GDM1 (cell line): Measurements from ENCODE around the gene CERCAM.
"Not testable (repeated sequence)": the region's sequence is repeated elsewhere in the genome, so short reads cannot be mapped to it uniquely, and the experiment has no call there.

ENCODE experiments used
- DNase-seq: peaks from one replicate; lab custom pipeline; 2025; lab: John Stamatoyannopoulos, UW

Gene CERCAM

DNA sequence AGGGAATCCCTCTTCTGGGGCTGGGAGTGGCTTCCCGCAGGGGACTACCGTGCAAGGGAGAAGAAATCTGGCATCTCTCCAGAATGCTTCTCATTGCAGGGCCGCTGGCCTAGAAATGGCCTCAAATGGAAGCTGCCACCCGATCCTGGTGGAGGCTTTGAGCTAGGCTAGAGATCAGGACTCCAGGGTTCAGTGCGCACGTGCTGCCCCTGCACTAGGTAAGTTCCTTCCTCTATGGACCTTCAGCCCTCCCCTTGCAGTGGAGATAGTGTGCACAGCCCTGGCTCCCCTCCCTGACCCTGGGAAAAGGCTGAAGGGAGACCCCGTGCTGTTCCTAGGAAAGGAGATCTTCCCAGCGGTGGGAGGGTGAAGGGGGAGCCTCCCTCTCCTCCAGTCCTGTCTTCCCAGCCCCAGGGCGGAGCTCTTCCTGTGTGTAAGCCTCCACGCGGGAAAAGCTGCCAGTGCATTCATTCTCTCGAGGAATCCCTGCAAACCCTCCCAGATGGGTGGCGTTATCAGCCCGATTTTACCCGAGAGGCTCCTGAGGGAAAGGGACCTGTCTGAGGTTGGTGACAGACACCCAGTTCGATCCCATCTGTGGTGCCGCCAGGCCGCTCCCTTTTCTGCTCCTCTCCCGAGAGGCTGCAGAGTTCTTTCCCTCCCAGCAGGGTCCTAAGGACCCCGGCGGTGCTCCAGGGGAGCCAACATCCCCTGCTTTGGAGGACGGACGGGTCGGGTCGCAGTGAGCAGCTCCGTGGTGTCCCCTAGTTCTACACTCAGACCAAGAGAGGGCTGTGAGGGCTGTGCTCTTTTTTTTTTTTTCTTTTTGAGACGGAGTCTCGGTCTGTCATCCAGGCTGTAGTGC lies 1.4 kb upstream of the CERCAM start:
- DNase-seq = no peak

DNA sequence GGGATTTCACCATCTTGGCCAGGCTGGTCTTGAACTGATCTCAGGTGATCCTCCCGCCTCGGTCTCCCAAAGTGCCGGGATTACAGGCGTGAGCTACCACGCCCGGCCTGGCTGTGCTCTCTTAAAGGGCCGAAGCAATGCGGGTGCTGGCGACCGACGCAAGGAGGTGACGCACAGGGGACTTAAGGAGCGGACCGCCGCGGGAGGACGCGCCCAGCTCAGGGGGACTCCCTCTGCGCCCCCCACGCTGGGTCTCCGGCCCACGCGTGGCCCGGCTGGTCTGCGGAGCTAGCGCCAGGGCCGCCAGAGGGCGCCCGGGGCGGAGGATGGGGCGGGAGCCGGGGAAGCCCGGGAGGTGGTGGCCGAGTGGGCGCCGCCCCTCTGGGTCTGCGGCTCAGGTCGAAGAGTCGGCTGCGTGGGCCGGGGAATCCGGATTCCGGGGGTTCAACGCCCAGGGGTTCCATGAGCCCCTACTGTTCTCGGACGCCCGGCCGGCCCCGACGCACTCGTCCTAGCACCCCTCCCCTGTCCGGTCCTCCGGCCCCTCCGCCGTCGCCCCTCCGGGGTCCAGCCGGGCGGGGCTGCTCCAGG lies 502 bp upstream of the CERCAM start:
- DNase-seq = peak; percentile 56

DNA sequence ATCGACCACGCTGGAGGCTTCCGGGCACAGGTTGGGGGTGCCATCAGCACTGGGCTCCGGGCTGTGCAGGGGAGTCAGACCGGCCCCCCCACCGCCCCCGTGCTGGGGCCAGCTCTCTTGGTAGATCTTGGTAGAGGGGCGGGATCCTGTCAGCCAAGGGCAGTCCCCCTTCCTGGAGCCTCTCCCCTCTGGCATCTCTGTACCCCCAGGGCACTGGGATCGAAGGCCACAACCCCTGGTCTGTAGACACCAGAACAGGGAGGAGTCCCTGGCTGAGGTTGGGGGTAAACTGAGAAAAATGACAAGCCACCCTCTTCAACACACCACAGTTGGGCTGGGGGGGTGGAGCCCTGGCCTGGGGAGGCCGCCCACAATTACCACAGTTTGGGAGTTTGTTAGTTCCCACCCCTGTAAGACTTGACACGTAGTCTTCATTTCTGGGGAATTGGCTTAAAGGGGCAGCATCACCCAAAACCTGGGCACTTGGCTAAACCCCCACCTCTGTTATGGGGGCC lies 882 bp downstream of the CERCAM start:
- no peak for DNase-seq

DNA sequence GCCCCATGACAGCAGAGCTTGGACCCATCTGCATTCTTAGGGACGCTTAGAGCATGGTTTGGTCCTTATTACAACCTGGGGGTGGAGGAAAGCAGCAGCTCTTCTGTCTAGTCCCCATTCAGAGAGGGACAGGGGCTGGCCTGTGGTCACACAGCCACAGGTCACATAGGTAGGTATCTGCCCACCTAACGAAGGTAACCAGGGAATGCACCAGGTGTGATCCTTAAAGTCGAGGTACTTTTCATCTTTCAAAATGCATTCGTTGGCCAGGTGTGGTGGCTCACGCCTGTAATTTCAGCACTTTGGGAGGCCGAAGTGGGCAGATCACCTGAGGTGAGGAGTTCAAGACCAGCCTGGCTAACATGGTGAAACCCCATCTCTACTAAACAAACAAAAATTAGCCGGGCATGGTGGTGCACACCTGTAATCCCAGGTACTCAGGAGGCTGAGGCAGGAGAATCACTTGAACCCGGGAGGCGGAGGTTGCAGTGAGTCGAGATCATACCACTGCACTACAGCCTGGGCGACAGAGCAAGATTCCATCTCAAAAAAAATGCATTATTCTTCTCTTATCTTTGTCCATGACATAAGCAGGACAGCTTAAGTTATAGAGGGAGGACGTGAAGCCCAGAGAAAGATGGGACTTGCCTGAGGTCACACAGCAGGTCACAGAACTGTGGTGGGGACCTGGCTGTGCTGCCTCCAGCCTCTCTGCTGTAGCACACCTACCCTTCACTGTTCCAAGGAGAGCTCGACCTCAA lies 1.5 kb downstream of the CERCAM start:
- DNase-seq = not testable (repeated sequence)

DNA sequence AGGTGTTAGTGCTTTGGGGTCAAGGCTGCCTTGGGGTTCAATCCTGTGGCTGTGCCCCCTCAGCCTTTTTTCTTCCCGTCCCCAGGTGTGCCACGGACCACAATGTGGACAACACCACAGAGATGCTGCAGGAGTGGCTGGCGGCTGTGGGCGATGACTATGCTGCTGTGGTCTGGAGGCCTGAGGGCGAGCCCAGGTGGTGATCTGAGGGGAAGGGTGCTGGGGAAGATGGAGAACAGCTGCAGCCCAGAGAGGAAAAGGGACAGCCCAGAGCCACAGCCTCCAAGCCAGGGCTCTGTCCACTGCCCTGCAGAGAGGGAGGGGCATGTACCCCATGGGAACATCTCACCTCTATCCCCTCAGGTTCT lies 2.1 kb downstream of the CERCAM start:
- no peak for DNase-seq

DNA sequence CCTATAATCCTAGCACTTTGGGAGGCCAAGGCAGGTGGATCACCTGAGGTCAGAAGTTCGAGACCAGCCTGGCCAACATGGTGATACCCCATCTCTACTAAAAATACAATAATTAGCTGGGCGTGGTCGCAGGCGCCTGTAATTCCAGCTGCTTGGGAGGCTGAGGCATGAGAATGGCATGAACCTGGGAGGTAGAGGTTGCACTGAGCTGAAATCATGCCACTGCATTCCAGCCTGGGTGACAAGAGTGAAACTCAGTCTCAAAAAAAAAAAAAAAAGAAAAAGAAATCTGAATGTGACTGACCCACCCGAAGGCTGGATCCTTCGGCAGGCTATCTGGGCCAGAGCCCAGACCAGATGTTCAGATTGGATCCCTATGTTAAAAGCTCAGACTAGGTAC lies 2.7 kb downstream of the CERCAM start:
- DNase-seq = not testable (repeated sequence)

DNA sequence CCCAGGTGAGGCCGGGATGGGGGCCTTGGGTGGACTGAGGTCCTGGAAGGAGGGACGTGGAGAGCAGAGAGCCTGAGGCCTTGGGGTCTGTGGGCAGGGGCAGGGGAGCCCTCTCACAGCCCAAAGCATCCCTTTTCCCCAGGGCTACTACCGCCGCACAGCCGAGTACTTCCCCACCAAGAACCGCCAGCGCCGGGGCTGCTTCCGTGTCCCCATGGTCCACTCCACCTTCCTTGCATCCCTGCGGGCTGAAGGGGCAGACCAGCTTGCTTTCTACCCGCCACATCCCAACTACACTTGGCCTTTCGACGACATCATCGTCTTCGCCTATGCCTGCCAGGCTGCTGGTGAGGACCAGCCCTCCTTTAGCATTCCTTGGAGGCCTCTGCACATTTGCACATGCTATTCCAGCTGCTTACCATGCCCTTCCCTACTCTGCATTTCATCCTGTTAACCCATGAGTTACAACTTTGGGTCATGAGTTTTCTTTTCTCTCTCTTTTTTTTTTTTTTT lies 3.7 kb downstream of the CERCAM start:
- DNase-seq = no peak

DNA sequence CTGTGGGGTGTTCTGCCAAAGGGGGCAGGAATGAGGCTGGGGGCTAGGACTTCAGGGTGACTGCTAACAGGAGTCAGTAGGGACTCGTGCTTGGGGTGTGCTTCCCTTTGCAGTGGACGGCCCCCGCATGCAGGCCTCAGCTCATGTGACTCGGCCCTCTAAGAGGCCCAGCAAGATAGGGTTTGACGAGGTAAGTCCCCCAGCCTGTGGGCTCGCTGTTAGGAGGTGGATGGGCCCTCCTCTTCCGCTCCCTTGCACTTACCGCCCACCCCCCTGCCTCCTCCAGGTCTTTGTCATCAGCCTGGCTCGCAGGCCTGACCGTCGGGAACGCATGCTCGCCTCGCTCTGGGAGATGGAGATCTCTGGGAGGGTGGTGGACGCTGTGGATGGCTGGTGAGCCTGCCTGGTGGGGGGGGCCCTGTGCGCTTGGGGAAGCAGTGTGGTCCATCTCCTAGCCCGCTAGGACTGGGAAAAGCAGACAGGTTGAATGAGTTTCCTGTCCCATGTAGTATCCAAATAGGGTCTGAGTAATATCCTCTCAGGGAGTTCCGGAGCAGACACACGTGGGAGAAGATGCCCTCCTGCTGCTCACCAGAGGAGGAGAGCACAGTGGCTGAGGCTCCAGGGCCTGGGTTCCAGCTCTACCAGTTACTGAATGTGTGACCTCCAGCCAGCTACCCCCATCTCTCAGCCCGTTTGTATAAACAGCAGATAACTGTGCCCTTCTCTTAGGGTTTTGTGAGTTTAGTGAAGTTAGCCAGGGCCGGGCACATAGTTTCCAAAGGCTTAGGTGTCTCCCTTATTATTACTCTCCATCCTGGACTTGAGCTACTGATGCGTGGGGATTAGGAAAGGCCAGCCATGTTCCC lies 8.2 kb downstream of the CERCAM start:
- no peak for DNase-seq

DNA sequence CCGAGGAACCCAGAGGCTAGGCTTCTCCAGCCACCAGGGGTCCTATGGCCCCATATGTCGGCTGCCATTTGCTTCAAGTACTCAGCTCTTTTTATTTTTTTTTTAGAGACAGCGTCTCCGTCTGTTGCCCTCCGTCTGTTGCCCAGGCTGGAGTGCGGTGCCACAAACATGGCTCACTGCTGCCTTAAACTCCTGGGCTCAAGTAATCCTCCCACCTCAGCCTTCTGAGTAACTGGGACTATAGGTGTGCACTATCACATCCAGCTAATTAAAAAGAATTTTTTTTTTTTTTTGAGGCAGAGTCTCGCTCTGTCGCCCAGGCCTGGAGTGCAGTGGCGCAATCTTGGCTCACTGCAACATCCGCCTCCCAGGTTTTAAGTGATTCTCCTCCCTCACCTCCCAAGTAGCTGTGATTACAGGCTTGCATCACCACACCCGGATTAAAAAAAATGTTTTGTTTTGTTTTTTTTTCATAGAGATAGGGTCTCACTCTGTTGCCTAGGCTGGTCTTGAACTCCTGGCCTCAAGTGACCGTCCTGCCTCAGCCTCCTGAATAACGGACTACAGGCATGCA lies 8.9 kb downstream of the CERCAM start:
- DNase-seq = no peak

DNA sequence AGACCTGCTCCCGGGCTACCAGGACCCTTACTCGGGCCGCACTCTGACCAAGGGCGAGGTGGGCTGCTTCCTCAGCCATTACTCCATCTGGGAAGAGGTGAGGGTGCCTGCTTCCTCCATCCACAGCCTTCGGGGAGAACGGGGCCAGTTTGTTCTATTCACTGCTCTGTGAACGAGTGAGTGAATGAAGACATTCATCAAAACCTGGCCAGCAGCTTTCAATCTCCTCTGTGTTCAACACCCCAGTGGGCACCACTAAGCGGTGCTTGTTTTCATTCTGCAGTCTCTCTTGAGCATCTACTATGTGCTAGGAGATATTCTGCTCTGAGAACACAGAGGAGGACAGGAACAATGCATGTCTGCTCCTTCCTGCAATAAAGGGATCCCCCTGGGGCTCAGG lies 10.6 kb downstream of the CERCAM start:
- no peak for DNase-seq

DNA sequence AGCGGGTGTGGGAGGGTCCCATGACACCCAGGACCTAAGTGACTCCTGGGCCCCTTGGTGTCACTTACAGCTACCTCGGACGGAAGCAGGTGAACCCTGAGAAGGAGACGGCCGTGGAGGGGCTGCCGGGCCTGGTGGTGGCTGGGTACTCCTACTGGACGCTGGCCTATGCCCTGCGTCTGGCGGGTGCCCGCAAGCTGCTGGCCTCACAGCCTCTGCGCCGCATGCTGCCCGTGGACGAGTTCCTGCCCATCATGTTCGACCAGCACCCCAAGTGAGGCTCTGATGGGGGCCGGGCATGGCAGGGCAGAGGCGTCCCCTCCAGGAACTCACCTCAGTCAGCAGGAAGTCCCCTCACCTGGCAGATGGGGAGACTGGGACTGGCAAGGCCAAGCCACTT lies 13.7 kb downstream of the CERCAM start:
- no peak for DNase-seq

DNA sequence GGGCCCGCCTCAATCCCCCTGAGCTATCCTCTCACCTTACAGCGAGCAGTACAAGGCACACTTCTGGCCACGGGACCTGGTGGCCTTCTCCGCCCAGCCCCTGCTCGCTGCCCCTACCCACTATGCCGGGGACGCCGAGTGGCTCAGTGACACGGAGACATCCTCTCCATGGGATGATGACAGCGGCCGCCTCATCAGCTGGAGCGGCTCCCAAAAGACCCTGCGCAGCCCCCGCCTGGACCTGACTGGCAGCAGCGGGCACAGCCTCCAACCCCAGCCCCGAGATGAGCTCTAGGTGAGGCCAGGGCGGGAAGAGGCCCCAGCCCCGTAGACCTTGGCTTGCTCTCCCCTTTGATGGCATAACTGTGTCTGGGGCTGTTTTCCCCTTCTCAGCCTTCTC lies 15.0 kb downstream of the CERCAM start:
- DNase-seq = no peak

DNA sequence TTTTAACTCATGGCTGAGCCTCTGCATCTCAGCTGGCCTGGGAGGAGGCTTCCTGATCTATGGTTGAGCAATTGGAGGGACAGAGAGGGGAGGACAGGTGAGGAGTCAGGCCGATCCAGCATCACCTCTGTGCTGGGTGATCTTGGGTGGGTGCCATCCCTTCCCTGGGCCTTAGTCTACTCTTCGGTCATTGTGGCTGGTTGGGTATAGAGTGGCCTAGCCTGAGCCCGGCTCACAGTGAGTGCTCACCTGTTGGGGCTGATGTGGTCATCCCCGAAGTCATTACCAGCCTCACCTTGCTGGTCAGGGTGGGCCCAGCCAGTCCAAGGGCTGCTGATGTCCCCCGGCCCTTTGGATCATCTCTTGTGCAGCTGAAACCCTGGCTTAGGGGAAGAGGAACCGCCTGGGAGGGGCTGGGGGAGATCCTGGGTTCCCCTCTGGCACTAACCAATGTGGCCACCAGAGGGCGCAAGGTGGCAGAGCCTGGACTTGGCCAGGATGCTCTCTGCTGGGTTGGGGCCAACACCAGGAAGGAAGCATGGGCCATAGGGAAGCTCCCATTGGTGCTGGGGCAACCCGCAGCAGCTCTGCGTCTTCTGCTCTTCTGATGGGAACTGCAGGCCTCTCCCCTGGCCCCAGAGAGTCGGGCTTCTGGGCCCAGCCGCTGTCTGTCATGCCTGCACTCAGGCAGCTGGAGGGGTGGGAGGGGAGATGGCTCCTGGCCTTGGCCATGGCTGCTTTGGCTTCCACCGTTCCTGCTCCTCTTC lies 17.9 kb downstream of the CERCAM start:
- peak; percentile 87 for DNase-seq

DNA sequence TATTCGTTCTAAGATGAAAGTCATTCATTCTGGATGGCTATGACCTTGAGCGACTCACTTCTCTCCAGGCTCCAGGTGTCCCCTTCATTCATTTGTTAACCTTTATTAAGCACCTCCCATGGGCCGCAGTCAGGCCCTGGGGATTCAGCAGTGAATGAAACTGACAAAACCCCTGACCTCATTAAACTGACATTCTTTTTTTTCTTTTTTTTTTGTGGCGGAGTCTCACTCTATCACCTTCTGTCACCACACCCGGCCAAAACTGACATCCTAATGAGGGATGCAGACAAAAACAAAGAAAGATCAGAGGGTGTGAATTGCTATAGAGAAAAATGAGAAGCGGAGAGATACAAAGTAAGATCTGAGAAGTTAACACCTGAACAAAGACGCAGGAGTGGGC lies 18.6 kb downstream of the CERCAM start:
- DNase-seq = no peak

DNA sequence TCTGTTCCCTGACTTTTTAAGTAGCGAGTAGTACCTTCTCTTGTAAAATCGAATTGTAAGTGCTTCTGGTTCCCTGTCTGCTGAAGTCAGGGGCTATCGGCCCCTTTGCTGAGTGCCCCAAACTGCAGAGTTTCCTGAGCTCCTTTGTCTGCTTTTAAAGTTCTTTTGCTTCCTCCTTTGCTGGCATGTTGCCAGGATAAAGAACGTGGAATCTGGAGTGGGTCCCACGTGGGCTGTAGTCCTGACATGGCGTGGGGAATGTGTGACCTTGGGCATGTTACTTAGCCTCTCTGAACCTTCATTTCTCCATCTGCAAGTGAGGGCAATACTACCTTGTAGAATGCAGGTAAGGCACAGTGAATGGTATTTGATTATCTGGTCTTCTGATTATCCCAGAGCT lies 21.5 kb downstream of the CERCAM start:
- DNase-seq = no peak

DNA sequence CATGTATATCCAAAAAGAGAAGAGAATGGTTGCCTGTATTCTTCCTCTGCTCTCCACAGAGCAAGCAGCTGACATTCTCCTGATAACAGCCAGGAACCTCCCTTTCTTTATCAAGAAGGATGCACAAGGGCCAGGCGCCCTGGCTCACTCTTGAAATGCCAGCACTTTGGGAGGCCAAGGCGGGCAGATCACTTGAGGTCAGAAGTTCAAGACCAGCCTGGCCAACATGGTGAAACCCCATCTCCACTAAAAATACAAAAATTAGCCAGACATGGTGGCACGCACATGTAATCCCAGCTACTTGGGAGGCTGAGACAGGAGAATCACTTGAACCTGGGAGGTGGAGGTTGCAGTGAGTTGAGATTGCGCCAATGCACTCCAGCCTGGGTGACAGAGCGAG lies 25.8 kb downstream of the CERCAM start:
- not testable (repeated sequence) for DNase-seq

DNA sequence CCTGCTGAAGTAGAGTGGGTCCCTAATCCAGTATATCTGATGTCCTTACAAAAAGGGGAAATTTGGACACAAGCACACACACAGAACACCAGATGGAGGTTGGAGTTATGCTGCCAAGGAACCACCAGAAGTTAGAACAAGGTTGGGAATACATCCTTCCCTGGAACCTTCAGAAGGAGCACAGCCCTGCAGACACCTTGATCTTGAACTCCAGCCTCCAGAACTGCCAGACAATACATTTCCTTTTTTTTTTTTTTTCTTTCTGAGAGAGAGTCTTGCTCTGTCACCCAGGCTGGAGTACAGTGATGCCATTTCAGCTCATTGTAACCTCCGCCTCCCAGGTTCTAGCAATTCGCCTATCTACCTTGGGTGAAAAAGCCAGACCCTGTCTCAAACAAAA lies 28.1 kb downstream of the CERCAM start:
- no peak for DNase-seq

DNA sequence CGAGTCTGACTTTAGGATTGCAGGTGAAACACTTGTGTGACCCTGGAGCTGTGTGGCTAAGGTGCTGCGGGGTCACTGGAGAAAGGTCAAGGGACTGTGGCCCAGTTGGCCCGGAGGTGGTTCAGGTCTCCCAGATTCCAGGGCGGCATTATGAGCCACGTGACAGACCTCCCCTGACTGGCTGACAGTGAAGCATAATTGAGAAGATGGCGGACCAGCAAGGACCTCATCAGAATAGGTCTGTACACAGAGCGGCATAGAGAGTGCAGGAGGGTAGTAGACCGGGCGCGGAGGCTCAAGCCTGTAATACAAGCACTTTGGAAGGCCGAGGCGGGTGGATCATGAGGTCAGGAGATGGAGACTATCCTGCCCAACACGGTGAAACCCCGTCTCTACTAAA lies 34.3 kb downstream of the CERCAM start:
- no peak for DNase-seq

DNA sequence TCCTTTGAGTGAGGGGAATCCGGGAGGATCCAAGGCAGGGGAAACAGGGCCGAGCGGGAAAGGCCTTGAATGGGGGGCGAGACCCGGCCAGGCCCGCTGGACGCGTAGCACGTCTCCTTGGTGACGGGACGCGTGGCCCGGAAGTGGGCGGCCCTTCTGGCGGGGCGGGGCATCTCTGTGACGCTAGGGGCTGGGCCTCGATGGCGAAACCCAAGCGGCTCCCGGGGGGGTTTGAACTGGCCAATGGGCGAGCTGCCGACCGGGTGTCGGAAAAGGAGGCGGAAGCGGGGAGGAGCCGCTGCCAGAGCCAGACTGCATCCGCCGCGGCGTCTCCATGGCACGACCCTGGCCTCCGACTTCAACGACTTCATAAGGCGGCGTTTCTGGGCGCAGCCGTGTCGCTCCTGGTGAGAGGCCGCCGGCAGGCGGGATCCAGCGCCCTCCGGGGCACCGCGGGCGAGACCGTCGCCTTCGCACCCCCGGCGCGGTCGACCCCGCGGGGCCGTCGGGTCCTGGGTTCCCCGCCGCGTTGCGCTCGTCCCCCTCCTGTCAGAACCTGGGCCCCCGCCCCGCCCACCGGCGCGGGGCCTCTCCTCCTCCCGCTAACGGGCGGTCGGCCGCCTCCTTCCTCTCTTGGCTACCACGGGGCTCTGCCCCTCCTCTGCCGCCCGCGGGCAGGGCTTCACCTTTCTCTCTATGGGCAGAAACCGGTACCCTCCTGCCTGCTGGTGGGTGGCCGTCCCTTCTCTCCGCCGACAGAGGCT lies 35.4 kb downstream of the CERCAM start, which contains the start of gene ODF2:
Gene ODF2 (plus strand): TSS at position 158 of the 764 bp plus-strand sequence. CDS start 86 bp downstream, at position 244.
- peak; percentile 91 for DNase-seq
